AG09309 (cell line): Measurements from ENCODE around the gene PRKACB.

ENCODE experiments used
- DNase-seq: peaks from one replicate; pipeline ENCODE4 v3.0.0-alpha.2; 2010; ENCODE audit warnings: low read depth
- H3K4me3 ChIP-seq: 2 replicates; pipeline ENCODE4 v1.5.1; 2011; ENCODE audit warnings: mild to moderate bottlenecking, low read depth, low read length, moderate library complexity; ENCODE audit not compliant: control insufficient read depth
- CTCF ChIP-seq: IDR thresholded peaks from 2 replicates; pipeline ENCODE4 v1.5.1; 2011; ENCODE audit warnings: mild to moderate bottlenecking, low read depth, low read length, inconsistent platforms; ENCODE audit not compliant: insufficient read depth, control insufficient read depth; ENCODE audit errors: missing control alignments

The PRKACB gene

GRCh38 chr1:84268346-84268745, 124.3 kb downstream of the PRKACB start:
- DNase-seq = no peak
- H3K4me3 ChIP-seq = no peak overlapping the region
- TF ChIP-seq CTCF = no peak

DNA sequence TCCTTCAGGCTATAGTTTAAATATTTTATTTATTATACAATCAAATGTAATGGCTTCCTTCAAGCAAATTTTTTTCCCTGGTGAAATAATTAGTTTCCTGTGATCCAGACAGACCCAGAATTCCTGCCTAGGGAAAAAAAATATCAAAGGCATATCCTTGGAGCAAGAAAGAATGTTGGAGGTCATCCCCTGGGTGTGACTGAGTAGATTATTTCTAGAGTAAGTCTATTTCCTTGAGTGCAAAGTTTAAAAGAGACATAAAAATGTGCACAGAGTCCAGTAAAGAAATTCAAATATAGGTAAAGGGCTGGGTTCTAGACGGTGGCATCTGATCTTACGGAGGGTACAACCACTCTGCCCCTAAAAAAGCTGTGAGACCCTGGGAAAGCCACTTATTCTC, 125.2 kb downstream of the PRKACB start:
- no peak for TF ChIP-seq CTCF
- H3K4me3 ChIP-seq = no peak overlapping the region
- DNase-seq = no peak

- DNase-seq = no peak
- no peak for TF ChIP-seq CTCF
- no peak overlapping the region for H3K4me3 ChIP-seq
Observed at GRCh38 chr1:84271441-84272151, 127.5 kb downstream of the PRKACB start.

DNA sequence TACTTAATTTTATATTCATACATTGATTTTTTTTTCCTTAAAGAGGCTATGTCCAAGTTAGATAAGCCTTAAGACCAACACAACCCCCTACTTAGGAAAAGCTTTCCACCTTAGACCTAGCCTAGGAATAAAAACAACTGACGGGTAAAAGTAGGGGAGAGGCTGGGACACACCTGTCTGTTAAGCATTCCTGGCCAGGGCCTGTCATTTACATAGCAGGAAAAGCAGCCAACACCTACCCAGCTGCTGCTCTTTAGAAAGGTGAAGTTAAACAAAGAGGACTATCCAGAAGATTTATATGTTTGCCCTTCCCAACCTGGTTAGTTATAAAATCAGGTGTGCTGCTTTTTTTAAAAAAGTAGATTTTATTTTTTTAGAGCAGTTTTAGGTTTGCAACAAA, 128.3 kb downstream of the PRKACB start:
- TF ChIP-seq CTCF = no peak
- no peak for DNase-seq
- no peak overlapping the region for H3K4me3 ChIP-seq

- no peak overlapping the region for H3K4me3 ChIP-seq
- TF ChIP-seq CTCF = no peak
- no peak for DNase-seq
Observed at GRCh38 chr1:84277343-84278059, 133.4 kb downstream of the PRKACB start.

GRCh38 chr1:84278905-84279304, 134.8 kb downstream of the PRKACB start:
- no peak for TF ChIP-seq CTCF
- DNase-seq = no peak
- no peak overlapping the region for H3K4me3 ChIP-seq
